IMR-90 (cell line): ENCODE data around the gene DCUN1D1. TPM values are rescaled to one million over a fixed set of nuclear protein-coding genes. Genes with fewer than 3 reads are reported as not detected.

Experiments
- ATAC-seq: fragments of 200-7000 bp; cut with Tn5 transposase; 2 replicates; pipeline ENCODE4 v1.9.1; 2020; ENCODE audit warnings: low read depth, mild to moderate bottlenecking, moderate library complexity
- BruUV-seq: library from RNA; stranded (reverse); fragments of 400-500 nt; replicated peaks from 2 replicates; lab custom pipeline; 2021; lab: Mats Ljungman, UMichigan
- CTCF ChIA-PET: fragments of 300-600 bp; formaldehyde crosslinking; extraction: SDS; loops from one replicate; lab custom pipeline; 2021; ENCODE audit warnings: antibody characterized with exemption; lab: Yijun Ruan, JAX
- POLR2A ChIA-PET: fragments of 300-600 bp; sonication (Branson Sonifier 250); formaldehyde crosslinking; loops from one replicate; lab custom pipeline; 2022; ENCODE audit warnings: antibody characterized with exemption; ENCODE audit not compliant: unreplicated experiment; lab: Charles Lee
- DNase-seq: peaks from one replicate; pipeline ENCODE4 v3.0.0; 2013
- H2AFZ ChIP-seq: replicated peaks from 2 replicates; pipeline ENCODE3; 2013; ENCODE audit warnings: low read length, mild to moderate bottlenecking; ENCODE audit not compliant: poor library complexity
- H2AK5ac ChIP-seq: 2 replicates; pipeline ENCODE4 v1.6.1; 2013; ENCODE audit warnings: low read depth, low read length, inconsistent platforms
- H2AK9ac ChIP-seq: replicated peaks from 2 replicates; pipeline ENCODE3; 2013; ENCODE audit warnings: mild to moderate bottlenecking, low read depth, low read length, moderate library complexity; ENCODE audit not compliant: poor library complexity
- H2BK120ac ChIP-seq: 2 replicates; pipeline ENCODE4 v1.6.1; 2013; ENCODE audit warnings: low read depth, low read length, inconsistent platforms
- H2BK15ac ChIP-seq: 3 replicates; pipeline ENCODE4 v1.6.1; 2013; ENCODE audit warnings: low read depth, low read length, inconsistent platforms
- H2BK20ac ChIP-seq: 2 replicates; pipeline ENCODE4 v1.6.1; 2013; ENCODE audit warnings: low read depth, mild to moderate bottlenecking, inconsistent platforms, low read length, moderate library complexity
- H2BK5ac ChIP-seq: 2 replicates; pipeline ENCODE4 v1.6.1; 2013; ENCODE audit warnings: mild to moderate bottlenecking, low read depth, low read length, inconsistent platforms; ENCODE audit not compliant: poor library complexity, severe bottlenecking
- H3K14ac ChIP-seq: replicated peaks from 2 replicates; pipeline ENCODE4 v1.6.1; 2013; ENCODE audit warnings: low read depth, low read length, inconsistent platforms
- H3K18ac ChIP-seq: 2 replicates; pipeline ENCODE4 v1.6.1; 2013; ENCODE audit warnings: low read depth, low read length, control low read depth
- H3K23ac ChIP-seq: 2 replicates; pipeline ENCODE4 v1.6.1; 2013; ENCODE audit warnings: low read depth, low read length, inconsistent platforms
- H3K27ac ChIP-seq: 2 replicates; pipeline ENCODE4 v1.5.1; 2013; ENCODE audit warnings: mild to moderate bottlenecking, control low read depth, low read length; ENCODE audit not compliant: insufficient read depth
- H3K27me3 ChIP-seq: 2 replicates; pipeline ENCODE4 v1.6.1; 2013; ENCODE audit warnings: low read length; ENCODE audit not compliant: control insufficient read depth, insufficient read depth
- H3K36me3 ChIP-seq: 2 replicates; pipeline ENCODE4 v1.6.1; 2013; ENCODE audit warnings: low read length, mixed read lengths; ENCODE audit not compliant: control insufficient read depth, insufficient read depth
- H3K4ac ChIP-seq: 2 replicates; pipeline ENCODE4 v1.6.1; 2013; ENCODE audit warnings: low read depth, low read length, inconsistent platforms
- H3K4me1 ChIP-seq: 2 replicates; pipeline ENCODE4 v1.6.1; 2013; ENCODE audit warnings: low read length, mixed read lengths; ENCODE audit not compliant: control insufficient read depth, insufficient read depth
- H3K4me2 ChIP-seq: 2 replicates; pipeline ENCODE4 v1.6.1; 2013; ENCODE audit warnings: low read depth, mild to moderate bottlenecking, control low read depth, low read length, moderate library complexity
- H3K4me3 ChIP-seq: 2 replicates; pipeline ENCODE4 v1.5.1; 2013; ENCODE audit warnings: low read depth, mild to moderate bottlenecking, control low read depth, low read length, moderate library complexity; ENCODE audit not compliant: insufficient read depth
- H3K56ac ChIP-seq: 2 replicates; pipeline ENCODE4 v1.6.1; 2013; ENCODE audit warnings: low read length, inconsistent platforms; ENCODE audit not compliant: insufficient read depth; ENCODE audit errors: extremely low read depth
- H3K79me1 ChIP-seq, 2 experiments: 2 replicates each; pipeline ENCODE4 v1.6.1; 2013; ENCODE audit warnings: low read length in 2 of 2, inconsistent platforms in 1 of 2, low read depth in 1 of 2
- H3K9ac ChIP-seq: 2 replicates; pipeline ENCODE4 v1.6.1; 2013; ENCODE audit warnings: low read depth, low read length, control low read depth
- H3K9me1 ChIP-seq: 2 replicates; pipeline ENCODE4 v1.6.1; 2013; ENCODE audit warnings: low read length, inconsistent platforms; ENCODE audit not compliant: insufficient read depth
- H3K9me3 ChIP-seq: 2 replicates; pipeline ENCODE4 v1.6.1; 2013; ENCODE audit warnings: low read length; ENCODE audit not compliant: control insufficient read depth, insufficient read depth
- H4K20me1 ChIP-seq: 2 replicates; pipeline ENCODE4 v1.6.1; 2013; ENCODE audit warnings: low read length, inconsistent platforms; ENCODE audit not compliant: insufficient read depth
- H4K5ac ChIP-seq: 2 replicates; pipeline ENCODE4 v1.6.1; 2013; ENCODE audit warnings: mild to moderate bottlenecking, low read depth, low read length, control low read depth
- H4K8ac ChIP-seq, 2 experiments: 2 replicates each; pipeline ENCODE4 v1.6.1; 2013; ENCODE audit warnings: low read depth in 2 of 2, low read length in 2 of 2, control low read depth in 1 of 2, inconsistent platforms in 1 of 2
- H4K91ac ChIP-seq: 2 replicates; pipeline ENCODE4 v1.6.1; 2013; ENCODE audit warnings: low read depth, low read length, inconsistent platforms; ENCODE audit not compliant: insufficient read depth
- CEBPB ChIP-seq: IDR thresholded peaks from 2 replicates; pipeline ENCODE4 v1.6.1; 2012; ENCODE audit warnings: low read depth, low read length, improper control_type of control experiment
- CTCF ChIP-seq: conservative IDR thresholded peaks from 2 replicates; pipeline ENCODE4 v1.5.1; 2012; ENCODE audit warnings: mild to moderate bottlenecking, low read depth, low read length, improper control_type of control experiment
- dilution Hi-C: fragments of 300-500 bp; cut with HindIII; formaldehyde crosslinking; loops from one replicate; pipeline ENCODE4 v1.14.3; 2018; ENCODE audit warnings: low sequenced_read_pairs; ENCODE audit not compliant: unreplicated experiment
- in situ Hi-C: fragments of 300-500 bp; cut with MboI; formaldehyde crosslinking; loops from 3 replicates; pipeline ENCODE4 v1.14.3; 2019; ENCODE audit warnings: low sequenced_read_pairs, inconsistent platforms, mixed read lengths
- intact Hi-C: fragments of 100-400 bp; cut with micrococcal nuclease; formaldehyde crosslinking; loops from 2 replicates; pipeline ENCODE4 v1.10.0; 2022
- polyA plus RNA-seq, 3 experiments: library from polyadenylated mRNA; depleted of rRNA; stranded (reverse); fragments of >200 nt; gene quantifications; 2 replicates each; pipeline ENCODE4 v1.2.3, GENCODE V29; 2012; ENCODE audit warnings: low replicate concordance in 1 of 3
- total RNA-seq: library from RNA; depleted of rRNA; stranded (reverse); fragments of >200 nt; gene quantifications from 2 replicates; pipeline ENCODE4 v1.2.3, GENCODE V29; 2012

Gene DCUN1D1
- total and polyA plus RNA-seq, 2 of the 4 experiments (the other 2 are of a cell fraction), result 12.5 to 17.7 TPM

- H3K36me3 ChIP-seq, result no peaks in the 10 kb centered on the region
- dilution Hi-C loops (no loop called here), intact Hi-C loops (loop anchor here (5.0 kb wide), 1 partner anchor 113 kb away; the partner anchor contains the start of gene MCCC1), in situ Hi-C loops (no loop called here)
- no peak overlapping the region for H4K5ac ChIP-seq
- H2AFZ ChIP-seq, result no peak overlapping the region
- no peak overlapping the region for H2AK5ac ChIP-seq
- H3K79me1 ChIP-seq, result peaks cover 5 to 8% of the 10 kb centered on the region in 2 experiments; a peak in 3 of 4 replicates
- POLR2A ChIA-PET, result no interaction called here
- H3K4ac ChIP-seq, result no peak overlapping the region
- no peak overlapping the region for H3K23ac ChIP-seq
- no peak overlapping the region for H3K14ac ChIP-seq
- H3K4me1 ChIP-seq, result peaks cover 2% of the 10 kb centered on the region
- DNase-seq, result peak; percentile 36
- ATAC-seq, result no peak
- no peak overlapping the region for H4K91ac ChIP-seq
- no peak overlapping the region for H3K4me2 ChIP-seq
- no TSS peak for BruUV-seq
- no peak overlapping the region for H2AK9ac ChIP-seq
- H4K8ac ChIP-seq, result no peak overlapping the region
- TF ChIP-seq CEBPB (peak; percentile 69), CTCF (no peak)
- no peak overlapping the region for H3K18ac ChIP-seq
- no peak overlapping the region for H3K4me3 ChIP-seq
- H3K56ac ChIP-seq, result no peak overlapping the region
- no peaks in the 10 kb centered on the region for H3K27me3 ChIP-seq
- H3K9me3 ChIP-seq, result no peaks in the 10 kb centered on the region
- H2BK20ac ChIP-seq, result no peak overlapping the region
- no peak overlapping the region for H2BK120ac ChIP-seq
- no peak overlapping the region for H2BK15ac ChIP-seq
- no peak overlapping the region for H2BK5ac ChIP-seq
- H3K9ac ChIP-seq, result no peak overlapping the region
- CTCF ChIA-PET, result interaction anchor here (0.6 kb wide), 1 partner anchor 229 kb away, joined by 3 read pairs; no protein-coding TSS in a partner anchor
- H3K9me1 ChIP-seq, result no peaks in the 10 kb centered on the region
- no peak overlapping the region for H3K27ac ChIP-seq
- peaks cover 6% of the 10 kb centered on the region for H4K20me1 ChIP-seq
Measured at GRCh38 chr3:182983876-182984275, 3.5 kb upstream of the DCUN1D1 start.
